Glutamatergic neuron (in vitro differentiated cells): ENCODE data around the gene STX11. TPM values are rescaled to one million over a fixed set of nuclear protein-coding genes. Genes with fewer than 3 reads are reported as not detected.

ENCODE experiments used
- DNase-seq: peaks from one replicate; pipeline ENCODE4 v3.0.0; 2022
- H3K27ac Mint-ChIP-seq: one replicate; pipeline ENCODE4 v1.8.0; 2020; ENCODE audit warnings: mild to moderate bottlenecking, mixed read lengths, inconsistent platforms; ENCODE audit not compliant: unreplicated experiment
- H3K27me3 Mint-ChIP-seq: one replicate; pipeline ENCODE4 v1.8.0; 2020; ENCODE audit warnings: mild to moderate bottlenecking, moderate library complexity, mixed read lengths, inconsistent platforms; ENCODE audit not compliant: unreplicated experiment
- H3K36me3 Mint-ChIP-seq: one replicate; pipeline ENCODE4 v1.8.0; 2020; ENCODE audit warnings: mild to moderate bottlenecking, mixed read lengths, inconsistent platforms; ENCODE audit not compliant: unreplicated experiment
- H3K4me1 Mint-ChIP-seq: one replicate; pipeline ENCODE4 v1.8.0; 2020; ENCODE audit warnings: mild to moderate bottlenecking, low read depth, mixed read lengths, inconsistent platforms; ENCODE audit not compliant: unreplicated experiment
- H3K4me3 Mint-ChIP-seq: one replicate; pipeline ENCODE4 v1.8.0; 2020; ENCODE audit warnings: mild to moderate bottlenecking, mixed read lengths, inconsistent platforms; ENCODE audit not compliant: unreplicated experiment
- H3K9me3 Mint-ChIP-seq: one replicate; pipeline ENCODE4 v1.8.0; 2020; ENCODE audit warnings: mild to moderate bottlenecking, moderate library complexity, mixed read lengths, inconsistent platforms; ENCODE audit not compliant: unreplicated experiment
- total RNA-seq: library from RNA; stranded (reverse); fragmentation: NEBNext Ultra II Directional; extraction: Animal tissue kit (Norgen Biotek cat#: 25700); gene quantifications from one replicate; pipeline ENCODE4 v1.2.1, GENCODE V29; 2021; ENCODE audit not compliant: unreplicated experiment
- TF ChIP-seq, protein P1 (sequence below): fragments of 200-600 bp; sonication (generic); IDR thresholded peaks from one replicate; pipeline ENCODE4 v1.5.0; 2021; ENCODE audit not compliant: partially characterized antibody, unreplicated experiment

STX11 gene
- total RNA-seq, 1 donor from 2014 or later = not detected

DNA sequence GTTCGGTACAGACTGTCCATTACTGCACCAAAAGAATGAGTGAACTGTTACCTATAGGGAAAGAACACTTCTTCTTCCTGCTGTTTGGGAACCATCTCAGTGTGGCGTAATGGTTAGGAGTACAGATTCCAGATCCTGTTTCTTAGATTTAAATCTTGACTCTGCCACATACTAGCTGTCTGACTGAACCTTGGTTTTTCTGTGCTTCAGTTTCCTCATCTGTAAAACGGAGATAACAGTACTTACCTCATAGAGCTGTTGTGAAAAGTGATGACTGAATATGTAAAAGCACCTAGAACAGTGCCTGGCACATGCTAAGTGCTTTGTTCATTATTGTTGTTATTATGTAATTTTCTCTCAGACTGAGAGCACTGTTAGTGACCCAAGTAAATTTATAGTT lies 39.8 kb downstream of the STX11 start:
- H3K27ac Mint-ChIP-seq = no peak overlapping the region
- no peak overlapping the region for H3K4me3 Mint-ChIP-seq
- H3K4me1 Mint-ChIP-seq = no peaks in the 10 kb centered on the region
- H3K36me3 Mint-ChIP-seq = peaks cover 4% of the 10 kb centered on the region
- H3K9me3 Mint-ChIP-seq = no peaks in the 10 kb centered on the region
- DNase-seq = no peak
- peaks cover 2% of the 10 kb centered on the region for H3K27me3 Mint-ChIP-seq
- TF ChIP-seq, protein P1, sequence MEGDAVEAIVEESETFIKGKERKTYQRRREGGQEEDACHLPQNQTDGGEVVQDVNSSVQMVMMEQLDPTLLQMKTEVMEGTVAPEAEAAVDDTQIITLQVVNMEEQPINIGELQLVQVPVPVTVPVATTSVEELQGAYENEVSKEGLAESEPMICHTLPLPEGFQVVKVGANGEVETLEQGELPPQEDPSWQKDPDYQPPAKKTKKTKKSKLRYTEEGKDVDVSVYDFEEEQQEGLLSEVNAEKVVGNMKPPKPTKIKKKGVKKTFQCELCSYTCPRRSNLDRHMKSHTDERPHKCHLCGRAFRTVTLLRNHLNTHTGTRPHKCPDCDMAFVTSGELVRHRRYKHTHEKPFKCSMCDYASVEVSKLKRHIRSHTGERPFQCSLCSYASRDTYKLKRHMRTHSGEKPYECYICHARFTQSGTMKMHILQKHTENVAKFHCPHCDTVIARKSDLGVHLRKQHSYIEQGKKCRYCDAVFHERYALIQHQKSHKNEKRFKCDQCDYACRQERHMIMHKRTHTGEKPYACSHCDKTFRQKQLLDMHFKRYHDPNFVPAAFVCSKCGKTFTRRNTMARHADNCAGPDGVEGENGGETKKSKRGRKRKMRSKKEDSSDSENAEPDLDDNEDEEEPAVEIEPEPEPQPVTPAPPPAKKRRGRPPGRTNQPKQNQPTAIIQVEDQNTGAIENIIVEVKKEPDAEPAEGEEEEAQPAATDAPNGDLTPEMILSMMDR = no peak

- TF ChIP-seq, protein P1 = no peak
- Mint-ChIP-seq H3K36me3 (peaks cover 4% of the 10 kb centered on the region), H3K27ac (no peak overlapping the region), H3K9me3 (no peaks in the 10 kb centered on the region), H3K27me3 (peaks cover 2% of the 10 kb centered on the region), H3K4me1 (no peaks in the 10 kb centered on the region), H3K4me3 (no peak overlapping the region)
- no peak for DNase-seq
These were observed 40.3 kb downstream of the STX11 start for GRCh38 chr6:144190593-144190992.

DNA sequence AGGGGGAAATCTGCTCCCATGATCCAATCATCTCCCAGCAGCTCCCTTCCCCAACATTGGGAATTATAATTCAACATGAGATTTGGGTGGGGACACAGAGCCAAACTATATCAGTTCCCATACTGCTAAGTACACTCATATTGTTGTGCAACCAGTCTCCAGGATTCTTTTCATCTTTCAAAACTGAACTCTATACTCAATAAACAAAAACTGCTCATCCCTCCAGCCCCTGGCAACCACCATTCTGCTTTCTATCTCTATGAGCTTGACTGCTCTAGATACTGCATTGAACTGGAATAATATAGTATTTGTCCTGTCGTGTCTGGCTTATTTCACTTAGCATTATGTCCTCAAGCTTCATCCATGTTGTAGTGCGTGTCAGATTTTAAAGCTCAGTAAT lies 42.9 kb downstream of the STX11 start:
- DNase-seq = no peak
- H3K27me3 Mint-ChIP-seq = peaks cover 2% of the 10 kb centered on the region
- TF ChIP-seq, protein P1 = no peak
- no peak overlapping the region for H3K27ac Mint-ChIP-seq
- H3K9me3 Mint-ChIP-seq = no peaks in the 10 kb centered on the region
- H3K4me3 Mint-ChIP-seq = no peak overlapping the region
- H3K36me3 Mint-ChIP-seq = no peaks in the 10 kb centered on the region
- H3K4me1 Mint-ChIP-seq = no peaks in the 10 kb centered on the region

DNA sequence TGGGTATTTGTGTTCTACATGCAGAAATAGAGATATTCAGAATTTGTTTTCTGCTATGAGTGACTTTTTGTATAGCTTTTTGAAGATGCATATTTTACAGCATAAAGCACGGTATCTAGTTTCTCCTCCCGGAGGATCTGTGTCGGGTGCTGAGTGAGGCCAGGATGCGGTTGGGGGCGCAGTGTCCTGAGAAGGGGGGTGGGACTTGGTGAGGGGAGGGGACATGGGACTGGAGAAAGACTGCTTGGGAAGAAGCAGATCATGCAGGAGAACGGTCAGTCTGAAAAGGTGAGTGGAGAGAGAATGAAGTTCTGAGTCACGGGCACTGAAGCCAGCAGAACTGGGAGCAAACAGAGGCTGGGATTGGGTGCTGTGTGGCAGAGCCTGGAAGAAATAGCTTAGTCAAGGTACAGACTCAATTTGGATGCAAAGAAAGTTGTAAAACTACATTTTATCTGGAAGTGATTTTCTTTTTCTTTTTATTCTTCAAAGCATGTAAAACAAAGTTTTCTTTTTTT lies 44.0 kb downstream of the STX11 start:
- peaks cover 2% of the 10 kb centered on the region for H3K27me3 Mint-ChIP-seq
- H3K9me3 Mint-ChIP-seq = no peaks in the 10 kb centered on the region
- no peak for DNase-seq
- no peak overlapping the region for H3K4me3 Mint-ChIP-seq
- no peaks in the 10 kb centered on the region for H3K4me1 Mint-ChIP-seq
- TF ChIP-seq, protein P1 = no peak
- H3K27ac Mint-ChIP-seq = no peak overlapping the region
- H3K36me3 Mint-ChIP-seq = no peaks in the 10 kb centered on the region

DNA sequence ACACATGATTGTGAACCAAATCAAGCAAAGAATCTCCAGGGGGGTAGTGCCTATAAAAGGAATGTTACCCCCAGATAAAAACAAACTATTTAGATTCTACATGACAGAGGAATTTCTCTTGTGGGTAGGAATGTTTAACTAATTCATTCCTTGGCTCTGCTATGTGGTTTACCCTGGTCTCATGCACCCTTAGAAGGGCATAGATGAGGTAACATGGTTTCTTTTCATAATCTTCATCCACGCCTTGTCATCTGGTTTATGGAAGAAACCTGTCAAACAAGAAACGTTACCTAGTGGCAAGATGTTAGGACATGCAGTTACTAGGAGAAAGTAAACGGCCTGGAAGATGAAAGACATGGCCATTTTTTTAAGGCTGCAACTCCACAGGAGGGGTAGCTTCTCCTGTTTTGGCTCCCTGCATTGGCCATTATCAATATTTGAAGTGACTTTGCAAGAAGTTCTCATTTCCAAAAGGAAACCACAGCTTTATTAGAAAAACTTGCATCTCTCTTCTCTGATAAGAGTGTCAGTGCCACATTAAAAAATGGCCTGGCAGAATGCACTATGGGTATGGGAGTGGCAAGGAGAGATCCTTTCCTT lies 45.5 kb downstream of the STX11 start:
- no peak overlapping the region for H3K27ac Mint-ChIP-seq
- no peak overlapping the region for H3K4me3 Mint-ChIP-seq
- no peaks in the 10 kb centered on the region for H3K4me1 Mint-ChIP-seq
- no peaks in the 10 kb centered on the region for H3K36me3 Mint-ChIP-seq
- peaks cover 2% of the 10 kb centered on the region for H3K27me3 Mint-ChIP-seq
- TF ChIP-seq, protein P1 = no peak
- H3K9me3 Mint-ChIP-seq = no peaks in the 10 kb centered on the region
- DNase-seq = no peak
